ENCODE data around the gene EPS15.

EPS15 gene

GRCh38 chr1:51369171-51369570, 149.9 kb downstream of the EPS15 start:
- no peak for DNase-seq

GRCh38 chr1:51365774-51366173, 153.3 kb downstream of the EPS15 start:
- DNase-seq = no peak

GRCh38 chr1:51359879-51360278, 159.2 kb downstream of the EPS15 start:
- no peak for DNase-seq

GRCh38 chr1:51355382-51355781, 163.7 kb downstream of the EPS15 start:
- no peak for DNase-seq

GRCh38 chr1:51354416-51354815, 164.7 kb downstream of the EPS15 start:
- no peak for DNase-seq

- DNase-seq = no peak
Observed at GRCh38 chr1:51351907-51352306, 167.2 kb downstream of the EPS15 start.

GRCh38 chr1:51349862-51350261, 169.2 kb downstream of the EPS15 start:
- no peak for DNase-seq

GRCh38 chr1:51348147-51348527, 170.9 kb downstream of the EPS15 start:
- peak; percentile 13 for DNase-seq

- DNase-seq = no peak
Observed at GRCh38 chr1:51347398-51348146, 171.5 kb downstream of the EPS15 start.

- DNase-seq = peak; percentile 49
Observed at GRCh38 chr1:51346086-51346942, 172.8 kb downstream of the EPS15 start.

GRCh38 chr1:51345300-51345687, 173.8 kb downstream of the EPS15 start:
- DNase-seq = no peak

- DNase-seq = peak; percentile 54
Observed at GRCh38 chr1:51344602-51345299, 174.3 kb downstream of the EPS15 start.

GRCh38 chr1:51344276-51344601, 174.8 kb downstream of the EPS15 start:
- peak; percentile 52 for DNase-seq

- DNase-seq = peak; percentile 38
Observed at GRCh38 chr1:51343624-51344023, 175.4 kb downstream of the EPS15 start.

GRCh38 chr1:51342591-51343206, 176.4 kb downstream of the EPS15 start:
- DNase-seq = peak; percentile 47

GRCh38 chr1:51341876-51342496, 177.1 kb downstream of the EPS15 start:
- DNase-seq = peak; percentile 42

GRCh38 chr1:51340380-51340779, 178.7 kb downstream of the EPS15 start:
- DNase-seq = no peak

GRCh38 chr1:51336711-51337110, 182.4 kb downstream of the EPS15 start:
- DNase-seq = peak; percentile 21

GRCh38 chr1:51336004-51336403, 183.1 kb downstream of the EPS15 start:
- DNase-seq = peak; percentile 33

- DNase-seq = no peak
Observed at GRCh38 chr1:51331206-51332100, 187.6 kb downstream of the EPS15 start.

GRCh38 chr1:51330331-51331201, 188.5 kb downstream of the EPS15 start, which contains the start of gene TTC39A:
Gene TTC39A, minus strand, starts transcription at chr1:51330562. Its CDS starts 85 bp downstream, at chr1:51330477.
- no peak for DNase-seq

All from activated CD8-positive, alpha-beta memory T cell treated with anti-CD3 and anti-CD28 coated beads for 24 hours (primary cell).